Stimulated activated memory B cell treated with anti-CD40 and anti-IgM and Interleukin-4, amounts not matched to agents 10 μg/mL and 1 μg/mL and 100 μg/mL, for 72 hours (primary cell): ENCODE data around the gene C6orf47.

Experiments used
- ATAC-seq: fragments of 150-1000 bp; cut with Tn5 transposase; 2 replicates; pipeline ENCODE4 v1.10.0; 2021
- H3K27ac Mint-ChIP-seq: one replicate; pipeline ENCODE4 v1.8.0; 2022; ENCODE audit warnings: mild to moderate bottlenecking, mixed read lengths
- H3K27me3 Mint-ChIP-seq: one replicate; pipeline ENCODE4 v1.8.0; 2022; ENCODE audit warnings: mixed read lengths
- H3K36me3 Mint-ChIP-seq: one replicate; pipeline ENCODE4 v1.8.0; 2022; ENCODE audit warnings: mixed read lengths
- H3K4me1 Mint-ChIP-seq: one replicate; pipeline ENCODE4 v1.8.0; 2022; ENCODE audit warnings: mixed read lengths
- H3K4me3 Mint-ChIP-seq: one replicate; pipeline ENCODE4 v1.8.0; 2022; ENCODE audit warnings: mild to moderate bottlenecking, moderate library complexity, mixed read lengths
- H3K9me3 Mint-ChIP-seq: one replicate; pipeline ENCODE4 v1.8.0; 2022; ENCODE audit warnings: mixed read lengths

The C6orf47 gene

GRCh38 chr6:31669676-31670075, 9.1 kb upstream of the C6orf47 start, which contains the start of gene LY6G5B:
Gene LY6G5B, plus strand, starts transcription at chr6:31669976. Its CDS starts 975 bp downstream, at chr6:31670951.
- no peak within 1 kb of the TSS for H3K27ac Mint-ChIP-seq
- peaks cover 58% of the 10 kb centered on the region for H3K36me3 Mint-ChIP-seq
- H3K27me3 Mint-ChIP-seq = no peaks in the 10 kb centered on the region
- H3K4me1 Mint-ChIP-seq = peaks cover 28% of the 10 kb centered on the region
- ATAC-seq = no peak
- no peaks in the 10 kb centered on the region for H3K9me3 Mint-ChIP-seq
- H3K4me3 Mint-ChIP-seq = no peak within 1 kb of the TSS

GRCh38 chr6:31666337-31666965, 5.9 kb upstream of the C6orf47 start:
- H3K36me3 Mint-ChIP-seq = peaks cover 65% of the 10 kb centered on the region
- peaks cover 60% of the 10 kb centered on the region for H3K4me1 Mint-ChIP-seq
- peak overlapping the region; percentile 95 for H3K4me3 Mint-ChIP-seq
- no peak for ATAC-seq
- peak overlapping the region; percentile 98 for H3K27ac Mint-ChIP-seq
- no peaks in the 10 kb centered on the region for H3K27me3 Mint-ChIP-seq
- H3K9me3 Mint-ChIP-seq = no peaks in the 10 kb centered on the region

- peaks cover 57% of the 10 kb centered on the region for H3K36me3 Mint-ChIP-seq
These were observed 5.1 kb upstream of the C6orf47 start, which contains the start of gene CSNK2B for GRCh38 chr6:31665501-31666336. Gene CSNK2B, plus strand, starts transcription at chr6:31666080. Its CDS starts 752 bp downstream, at chr6:31666832.

GRCh38 chr6:31664790-31665500, 4.4 kb upstream of the C6orf47 start, which contains the start of gene GPANK1:
Gene GPANK1, minus strand, starts transcription at chr6:31664997. Its CDS starts 519 bp downstream, at chr6:31664478.
- Mint-ChIP-seq H3K4me1 (peaks cover 71% of the 10 kb centered on the region), H3K27ac (peak within 1 kb of the TSS; percentile 98), H3K27me3 (no peaks in the 10 kb centered on the region), H3K9me3 (no peaks in the 10 kb centered on the region), H3K36me3 (peaks cover 53% of the 10 kb centered on the region), H3K4me3 (peak within 1 kb of the TSS; percentile 95)
- ATAC-seq = peak; percentile 60

More at GRCh38 chr6:31665501-31666336, 5.1 kb upstream of the C6orf47 start, which contains the start of gene CSNK2B:
- H3K4me3 Mint-ChIP-seq = peak within 1 kb of the TSS; percentile 95
- H3K4me1 Mint-ChIP-seq = peaks cover 67% of the 10 kb centered on the region
- H3K9me3 Mint-ChIP-seq = no peaks in the 10 kb centered on the region
- ATAC-seq = peak; percentile 94
- H3K27ac Mint-ChIP-seq = peak within 1 kb of the TSS; percentile 98
- no peaks in the 10 kb centered on the region for H3K27me3 Mint-ChIP-seq

- Mint-ChIP-seq H3K27ac (peak overlapping the region; percentile 98), H3K9me3 (no peaks in the 10 kb centered on the region), H3K36me3 (peaks cover 60% of the 10 kb centered on the region), H3K4me1 (peaks cover 79% of the 10 kb centered on the region), H3K4me3 (peak overlapping the region; percentile 95), H3K27me3 (no peaks in the 10 kb centered on the region)
- ATAC-seq = no peak
These were observed 3.6 kb upstream of the C6orf47 start for GRCh38 chr6:31663961-31664789.

GRCh38 chr6:31663126-31663960, 2.8 kb upstream of the C6orf47 start:
- ATAC-seq = no peak
- peaks cover 86% of the 10 kb centered on the region for H3K4me1 Mint-ChIP-seq
- peak overlapping the region; percentile 98 for H3K27ac Mint-ChIP-seq
- H3K27me3 Mint-ChIP-seq = no peaks in the 10 kb centered on the region
- H3K9me3 Mint-ChIP-seq = no peaks in the 10 kb centered on the region
- peak overlapping the region; percentile 95 for H3K4me3 Mint-ChIP-seq
- peaks cover 60% of the 10 kb centered on the region for H3K36me3 Mint-ChIP-seq

- peaks cover 66% of the 10 kb centered on the region for H3K36me3 Mint-ChIP-seq
- no peak for ATAC-seq
These were observed 1.6 kb upstream of the C6orf47 start for GRCh38 chr6:31662124-31662723.

GRCh38 chr6:31661262-31662123, 915 bp upstream of the C6orf47 start:
- peaks cover 87% of the 10 kb centered on the region for H3K4me1 Mint-ChIP-seq
- peak overlapping the region; percentile 98 for H3K27ac Mint-ChIP-seq
- no peak for ATAC-seq
- peaks cover 69% of the 10 kb centered on the region for H3K36me3 Mint-ChIP-seq
- peak overlapping the region; percentile 97 for H3K4me3 Mint-ChIP-seq
- H3K27me3 Mint-ChIP-seq = no peaks in the 10 kb centered on the region
- no peaks in the 10 kb centered on the region for H3K9me3 Mint-ChIP-seq

More at GRCh38 chr6:31662124-31662723, 1.6 kb upstream of the C6orf47 start:
- peaks cover 88% of the 10 kb centered on the region for H3K4me1 Mint-ChIP-seq
- no peaks in the 10 kb centered on the region for H3K9me3 Mint-ChIP-seq
- H3K27ac Mint-ChIP-seq = peak overlapping the region; percentile 98
- peak overlapping the region; percentile 46 for H3K4me3 Mint-ChIP-seq
- no peaks in the 10 kb centered on the region for H3K27me3 Mint-ChIP-seq

- Mint-ChIP-seq H3K27ac (peak overlapping the region; percentile 98), H3K4me1 (peaks cover 90% of the 10 kb centered on the region), H3K4me3 (peak overlapping the region; percentile 97), H3K27me3 (no peaks in the 10 kb centered on the region), H3K36me3 (peaks cover 74% of the 10 kb centered on the region), H3K9me3 (no peaks in the 10 kb centered on the region)
- ATAC-seq = peak; percentile 65
These were observed 763 bp downstream of the C6orf47 start for GRCh38 chr6:31659649-31660380.

GRCh38 chr6:31658983-31659648, 1.5 kb downstream of the C6orf47 start:
- Mint-ChIP-seq H3K36me3 (peaks cover 67% of the 10 kb centered on the region), H3K4me3 (peak overlapping the region; percentile 97), H3K4me1 (peaks cover 83% of the 10 kb centered on the region), H3K9me3 (no peaks in the 10 kb centered on the region), H3K27ac (peak overlapping the region; percentile 98), H3K27me3 (no peaks in the 10 kb centered on the region)
- ATAC-seq = no peak

GRCh38 chr6:31658158-31658688, 2.4 kb downstream of the C6orf47 start:
- H3K27me3 Mint-ChIP-seq = no peaks in the 10 kb centered on the region
- H3K4me1 Mint-ChIP-seq = peaks cover 80% of the 10 kb centered on the region
- ATAC-seq = no peak
- no peaks in the 10 kb centered on the region for H3K9me3 Mint-ChIP-seq
- peak overlapping the region; percentile 97 for H3K4me3 Mint-ChIP-seq
- H3K27ac Mint-ChIP-seq = peak overlapping the region; percentile 98
- peaks cover 58% of the 10 kb centered on the region for H3K36me3 Mint-ChIP-seq
